Prostate gland (tissue), 2 donors: ENCODE results near the gene C18orf63. TPM values are rescaled to one million over a fixed set of nuclear protein-coding genes. Genes with fewer than 3 reads are reported as not detected.

Source experiments
- DNase-seq: peaks from one replicate; pipeline ENCODE4 v3.0.0-alpha.2; 2019; ENCODE audit warnings: low spot score
- H3K27ac ChIP-seq, 2 donors: fragments of 200-600 bp; sonication (generic); 2 replicates each; pipeline ENCODE4 v1.5.1; 2017 to 2019
- H3K27me3 ChIP-seq: fragments of 200-600 bp; sonication (generic); replicated peaks from 2 replicates; pipeline ENCODE4 v1.5.1; 2019; ENCODE audit not compliant: insufficient read depth
- H3K36me3 ChIP-seq, 2 donors: fragments of 200-600 bp; sonication (generic); 1 replicate in 1 of 2; 2 replicates in 1 of 2; pipeline versions ENCODE4 v1.5.1 to v1.8.1; 2017 to 2019
- H3K4me1 ChIP-seq: fragments of 200-600 bp; sonication (generic); replicated peaks from 2 replicates; pipeline ENCODE4 v1.5.1; 2019
- H3K4me3 ChIP-seq, 2 donors: fragments of 200-600 bp; sonication (generic); 2 replicates each; pipeline ENCODE4 v1.5.1; 2017 to 2019
- H3K9me3 ChIP-seq: fragments of 200-600 bp; sonication (generic); 2 replicates; pipeline ENCODE4 v1.5.1; 2017
- CTCF ChIP-seq, 4 experiments: fragments of 200-600 bp in 2 of 4; fragments of 450-650 bp in 2 of 4; sonication (generic) in 2 of 4; IDR thresholded peaks; 1 replicate in 3 of 4; 2 replicates in 1 of 4; pipeline ENCODE4 v1.5.1; 2016 to 2019; ENCODE audit warnings: antibody characterized with exemption in 4 of 4, mild to moderate bottlenecking in 2 of 4, moderate library complexity in 2 of 4
- POLR2A ChIP-seq: fragments of 450-650 bp; IDR thresholded peaks from one replicate; pipeline ENCODE4 v1.6.1; 2016; ENCODE audit warnings: antibody characterized with exemption, mild to moderate bottlenecking
- POLR2AphosphoS5 ChIP-seq: sonication (generic); formaldehyde crosslinking; IDR thresholded peaks from one replicate; pipeline ENCODE4 v1.6.1; 2017; ENCODE audit warnings: antibody characterized with exemption
- WGBS: methylation state at CpG from one replicate; pipeline ENCODE4 v1.1.5; 2018; 5-methylcytosine and 5-hydroxymethylcytosine counted together
- intact Hi-C: fragments of 100-400 bp; cut with DNase I; formaldehyde crosslinking; loops from one replicate; pipeline ENCODE4 v1.14.2; 2022
- total RNA-seq, 2 donors: library from RNA; depleted of rRNA; stranded (reverse); fragments of >200 nt; gene quantifications; one replicate each; pipeline ENCODE4 v1.1.0, GENCODE V29; 2016

C18orf63 gene
- total RNA-seq, 2 donors from 2014 or later: 4.7 TPM; not detected in 1

DNA sequence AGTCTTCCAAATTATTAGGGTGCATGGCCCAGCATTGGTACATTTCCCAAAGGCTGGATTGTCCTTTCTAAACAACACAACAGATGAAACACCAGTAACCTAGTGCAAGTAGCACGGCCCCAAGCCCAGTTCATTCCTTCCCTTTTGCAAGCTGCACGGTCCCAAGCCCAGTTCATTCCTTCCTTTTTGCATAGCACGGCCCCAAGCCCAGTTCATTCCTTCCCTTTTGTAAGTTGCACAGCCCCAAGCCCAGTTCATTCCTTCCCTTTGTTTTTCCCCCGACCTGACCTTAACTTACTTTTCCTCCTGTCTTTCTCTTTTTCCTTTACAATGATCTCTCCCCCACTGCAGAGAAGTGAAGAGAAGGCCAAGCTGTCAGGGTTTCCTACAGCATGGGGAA is 60.9 kb downstream of the C18orf63 start:
- intact Hi-C loops: no loop called here
- Histone ChIP-seq H3K27ac (no peak overlapping the region), H3K9me3 (no peaks in the 10 kb centered on the region), H3K27me3 (no peaks in the 10 kb centered on the region), H3K4me3 (no peak overlapping the region), H3K4me1 (no peaks in the 10 kb centered on the region), H3K36me3 (no peaks in the 10 kb centered on the region)
- 88% methylated on average over 4 of the region's 4 CpGs for WGBS
- TF ChIP-seq POLR2A (no peak), POLR2AphosphoS5 (no peak), CTCF (IDR thresholded peaks at IDR 0.05) (no peak)
- no peak for DNase-seq

DNA sequence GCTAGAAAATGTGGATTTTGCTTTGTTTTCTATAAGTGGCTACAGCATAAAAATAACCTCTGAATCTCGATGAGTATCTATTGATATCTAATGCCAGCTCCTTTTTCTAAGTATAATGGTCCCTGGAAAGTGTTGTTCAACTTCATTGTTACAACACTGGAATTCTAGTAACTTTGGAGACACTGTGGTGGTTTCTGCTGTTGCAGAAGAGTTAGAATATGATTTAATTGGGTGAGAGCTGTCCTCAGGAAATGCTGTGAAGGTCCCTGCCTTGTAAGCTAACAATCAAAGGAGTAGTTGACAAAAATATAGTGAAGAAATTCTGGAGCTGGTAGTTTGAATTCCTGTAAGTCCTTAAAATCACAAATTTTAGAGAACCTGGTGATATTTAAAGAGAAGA is 62.1 kb downstream of the C18orf63 start:
- Histone ChIP-seq H3K27ac (no peak overlapping the region), H3K9me3 (no peaks in the 10 kb centered on the region), H3K36me3 (no peaks in the 10 kb centered on the region), H3K4me1 (no peaks in the 10 kb centered on the region), H3K27me3 (no peaks in the 10 kb centered on the region), H3K4me3 (no peak overlapping the region)
- intact Hi-C loops: no loop called here
- no peak for DNase-seq
- WGBS: 78% methylated on average over 1 of the region's 1 CpG
- TF ChIP-seq CTCF (IDR thresholded peaks at IDR 0.05) (no peak), POLR2A (no peak)

DNA sequence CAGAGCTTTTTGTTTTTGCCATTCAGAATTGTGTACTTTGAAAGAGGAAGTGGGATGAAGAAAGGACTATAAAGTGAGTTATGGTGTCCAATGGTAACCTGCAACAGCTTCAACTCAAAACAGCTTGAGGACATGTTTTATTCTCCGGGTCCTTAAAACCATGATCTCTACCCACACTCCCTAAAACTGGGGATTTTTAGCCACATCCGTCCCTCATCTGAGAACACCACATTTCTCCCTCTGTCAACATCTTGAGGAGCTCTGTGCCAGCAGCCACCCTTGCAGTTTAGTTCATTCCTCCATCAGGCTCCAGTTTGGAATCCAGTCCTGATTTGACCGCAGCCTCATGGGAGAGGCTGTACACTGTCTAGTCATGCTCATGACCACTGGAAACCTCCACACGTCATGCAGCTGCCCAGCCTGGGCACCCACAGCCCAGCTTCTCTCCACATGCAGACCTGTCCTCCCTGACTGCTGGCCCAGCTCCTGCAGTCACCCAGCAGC is 62.6 kb downstream of the C18orf63 start:
- intact Hi-C loops: no loop called here
- no peak for DNase-seq

GRCh38 chr18:74380916-74381315 is 65.3 kb downstream of the C18orf63 start:
- 98% methylated on average over 10 of the region's 10 CpGs for WGBS
- Histone ChIP-seq H3K4me1 (no peaks in the 10 kb centered on the region), H3K27ac (no peak overlapping the region), H3K9me3 (no peaks in the 10 kb centered on the region), H3K36me3 (no peaks in the 10 kb centered on the region), H3K27me3 (no peaks in the 10 kb centered on the region), H3K4me3 (no peak overlapping the region)
- intact Hi-C loops: no loop called here
- no peak for TF ChIP-seq POLR2A
- TF ChIP-seq POLR2AphosphoS5: no peak
- TF ChIP-seq CTCF (IDR thresholded peaks at IDR 0.05): no peak
- DNase-seq: no peak

More for the DNA sequence above, 62.6 kb downstream of the C18orf63 start:
- Histone ChIP-seq H3K4me3 (no peak overlapping the region), H3K36me3 (no peaks in the 10 kb centered on the region), H3K27me3 (no peaks in the 10 kb centered on the region), H3K4me1 (no peaks in the 10 kb centered on the region), H3K9me3 (no peaks in the 10 kb centered on the region), H3K27ac (no peak overlapping the region)
- TF ChIP-seq CTCF (IDR thresholded peaks at IDR 0.05) (no peak), POLR2A (no peak), POLR2AphosphoS5 (no peak)
- WGBS: 50% methylated on average over 4 of the region's 4 CpGs

- TF ChIP-seq POLR2A (no peak), POLR2AphosphoS5 (no peak), CTCF (IDR thresholded peaks at IDR 0.05) (no peak)
Measured at GRCh38 chr18:74381621-74382295, 66.1 kb downstream of the C18orf63 start.

More at GRCh38 chr18:74381621-74382295, 66.1 kb downstream of the C18orf63 start:
- Histone ChIP-seq H3K36me3 (no peaks in the 10 kb centered on the region), H3K4me1 (no peaks in the 10 kb centered on the region), H3K27me3 (no peaks in the 10 kb centered on the region), H3K27ac (no peak overlapping the region), H3K9me3 (no peaks in the 10 kb centered on the region), H3K4me3 (no peak overlapping the region)
- DNase-seq: no peak
- 91% methylated on average over 16 of the region's 17 CpGs for WGBS
- intact Hi-C loops: no loop called here
